DMS114 treated with DMSO at 0.1 percent for 48 hours (cell line): Measurements from ENCODE around the gene APH1A.
"Not testable (repeated sequence)": the region's sequence is repeated elsewhere in the genome, so short reads cannot be mapped to it uniquely, and the experiment has no call there.

Source experiments
- DNase-seq: peaks from one replicate; lab custom pipeline; 2025; ENCODE audit not compliant: unreplicated experiment; lab: John Stamatoyannopoulos, UW

APH1A gene

DNA sequence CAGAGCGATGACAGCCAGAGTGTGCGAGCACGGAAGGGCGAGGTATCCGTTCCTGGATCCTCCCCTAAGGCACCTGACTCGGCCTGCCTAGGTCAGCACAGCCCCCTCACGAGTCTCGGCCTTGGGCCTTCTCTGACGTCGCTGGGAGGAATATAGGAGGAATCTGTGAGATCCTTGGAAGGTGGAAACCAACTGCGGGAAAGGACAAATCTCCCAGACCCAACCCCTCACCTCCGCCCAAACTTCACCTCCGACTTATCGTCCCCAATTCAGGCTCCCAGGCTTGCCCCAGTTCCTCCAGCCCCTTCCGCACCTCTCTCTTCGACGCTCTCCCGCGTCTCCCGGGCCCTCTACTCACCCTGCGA is 494 bp downstream of the APH1A start:
- DNase-seq, result no peak

DNA sequence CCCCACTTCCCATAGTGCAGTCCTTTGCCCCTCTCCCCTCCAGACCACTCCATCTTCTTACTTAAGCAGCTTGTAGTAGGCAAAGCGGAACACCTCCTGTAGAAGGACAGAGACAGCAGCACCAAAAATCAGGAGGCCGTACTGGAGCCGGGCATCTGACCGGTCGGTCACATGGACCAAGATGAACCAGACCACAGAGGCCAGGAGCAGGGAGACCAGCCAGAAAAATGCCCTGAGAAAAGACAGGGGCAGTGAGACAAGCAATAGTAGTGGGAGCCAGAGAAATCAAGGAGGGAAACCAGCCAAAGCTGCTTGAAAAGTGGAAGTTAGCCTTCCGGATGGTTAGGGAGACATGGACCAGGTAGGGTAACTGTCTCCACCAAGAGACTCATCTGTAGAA is 920 bp downstream of the APH1A start:
- no peak for DNase-seq

DNA sequence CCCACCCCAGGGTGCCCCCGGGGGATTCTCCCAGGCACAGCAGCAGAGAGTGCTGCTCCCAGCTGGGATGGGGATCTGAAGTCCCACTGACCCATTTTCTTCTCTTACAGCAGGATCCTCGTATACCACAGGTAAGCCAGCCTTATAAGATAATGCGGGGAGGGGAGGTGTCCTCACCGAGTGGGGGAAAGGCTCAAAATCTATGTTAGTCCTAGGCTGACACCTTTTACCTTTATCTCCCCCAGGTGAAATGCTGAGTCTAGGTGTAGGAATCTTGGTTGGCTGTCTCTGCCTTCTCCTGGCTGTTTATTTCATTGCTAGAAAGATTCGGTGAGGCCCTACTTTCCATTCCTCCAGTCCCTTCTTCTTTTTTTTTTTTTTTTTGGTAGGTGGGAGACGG is 5.3 kb downstream of the APH1A start:
- no peak for DNase-seq

DNA sequence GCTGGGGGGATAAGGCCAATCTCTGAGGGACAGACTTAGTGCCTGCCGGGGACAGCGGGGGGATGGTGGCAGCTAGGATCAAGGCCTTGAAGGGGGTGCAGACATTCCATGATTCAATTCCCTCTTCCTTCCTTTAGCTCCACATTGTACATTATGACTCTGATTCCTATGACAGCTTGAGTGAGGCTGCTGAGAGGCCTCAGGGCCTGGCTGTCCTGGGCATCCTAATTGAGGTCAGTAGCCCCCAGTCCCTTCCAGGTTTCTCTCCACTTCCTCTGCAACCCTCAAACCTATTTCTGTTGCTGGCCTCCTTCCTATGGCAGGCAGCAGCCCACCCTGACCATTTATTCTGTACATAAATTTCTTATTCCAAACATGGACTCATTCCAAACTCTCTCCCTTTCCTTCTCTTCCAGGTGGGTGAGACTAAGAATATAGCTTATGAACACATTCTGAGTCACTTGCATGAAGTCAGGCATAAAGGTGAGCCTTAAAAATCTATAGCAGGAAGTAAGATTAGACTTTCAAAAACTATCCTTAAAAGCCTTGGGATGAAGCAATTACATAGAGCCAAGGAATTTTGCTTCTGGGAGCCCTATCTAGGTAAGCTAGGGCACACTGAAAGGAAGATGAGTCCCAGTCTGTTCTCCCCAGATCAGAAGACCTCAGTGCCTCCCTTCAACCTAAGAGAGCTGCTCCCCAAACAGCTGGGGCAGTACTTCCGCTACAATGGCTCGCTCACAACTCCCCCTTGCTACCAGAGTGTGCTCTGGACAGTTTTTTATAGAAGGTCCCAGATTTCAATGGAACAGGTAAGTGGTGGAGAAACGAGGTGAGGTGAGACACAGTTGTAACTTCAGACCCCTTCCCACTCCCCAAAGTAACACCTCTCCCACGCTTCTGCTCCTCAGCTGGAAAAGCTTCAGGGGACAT is 6.2 kb downstream of the APH1A start:
- DNase-seq, result no peak

DNA sequence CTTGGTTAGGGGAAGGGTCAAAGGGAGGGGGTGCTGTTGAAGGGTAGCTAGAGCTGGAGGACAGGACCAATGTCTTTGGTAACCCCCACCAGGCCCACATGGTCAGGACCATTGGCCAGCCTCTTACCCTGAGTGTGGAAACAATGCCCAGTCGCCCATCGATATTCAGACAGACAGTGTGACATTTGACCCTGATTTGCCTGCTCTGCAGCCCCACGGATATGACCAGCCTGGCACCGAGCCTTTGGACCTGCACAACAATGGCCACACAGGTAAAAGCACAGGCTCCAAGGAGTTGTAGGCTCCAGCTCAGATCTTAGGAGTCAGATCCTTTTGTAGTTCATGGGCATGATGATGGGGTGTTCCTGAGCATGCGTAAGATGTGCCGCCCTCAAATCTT is 7.4 kb downstream of the APH1A start:
- no peak for DNase-seq

DNA sequence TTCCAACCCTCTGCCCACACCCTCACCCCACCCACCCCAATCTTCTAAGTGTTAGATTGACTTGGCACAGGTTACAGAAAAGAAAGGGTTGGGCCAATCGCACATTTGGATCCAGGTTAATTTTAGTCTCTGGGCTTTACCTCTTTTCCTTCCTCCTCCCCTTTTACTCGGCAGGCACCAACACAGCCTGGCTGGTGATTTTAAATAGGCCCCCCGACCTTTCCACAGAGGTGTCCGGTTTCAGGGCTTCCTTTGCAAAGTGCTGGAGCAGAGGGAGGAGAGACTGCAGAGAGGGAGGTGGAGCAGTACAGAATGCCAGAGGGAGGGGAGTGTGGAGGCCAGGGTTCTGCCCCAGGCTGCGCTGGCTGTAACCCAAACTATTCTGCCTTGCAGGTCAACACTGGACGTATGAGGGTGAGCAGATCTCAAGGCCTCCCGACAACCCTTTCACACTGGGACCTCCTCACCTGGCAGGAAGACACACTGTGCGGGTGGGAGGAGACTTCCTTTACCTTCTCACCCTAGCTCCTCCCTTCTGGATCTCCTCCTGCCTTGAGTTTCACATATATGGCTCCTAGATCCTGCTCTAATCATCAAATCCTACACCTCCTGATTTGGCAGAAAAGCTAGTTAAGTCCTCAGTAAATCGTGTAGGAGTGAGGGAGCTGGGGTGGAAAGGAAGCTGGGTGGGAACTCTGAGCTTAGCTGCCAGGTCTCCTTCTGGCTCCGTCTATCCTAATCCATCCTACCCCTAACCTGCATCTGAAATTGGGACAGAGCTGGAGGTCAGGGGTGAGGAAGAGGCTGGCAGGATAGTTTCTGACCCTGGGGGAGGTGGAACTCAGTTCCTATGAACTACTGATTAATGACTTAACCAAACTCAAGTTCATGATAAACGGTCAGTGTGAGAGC is 8.8 kb downstream of the APH1A start:
- no peak for DNase-seq

DNA sequence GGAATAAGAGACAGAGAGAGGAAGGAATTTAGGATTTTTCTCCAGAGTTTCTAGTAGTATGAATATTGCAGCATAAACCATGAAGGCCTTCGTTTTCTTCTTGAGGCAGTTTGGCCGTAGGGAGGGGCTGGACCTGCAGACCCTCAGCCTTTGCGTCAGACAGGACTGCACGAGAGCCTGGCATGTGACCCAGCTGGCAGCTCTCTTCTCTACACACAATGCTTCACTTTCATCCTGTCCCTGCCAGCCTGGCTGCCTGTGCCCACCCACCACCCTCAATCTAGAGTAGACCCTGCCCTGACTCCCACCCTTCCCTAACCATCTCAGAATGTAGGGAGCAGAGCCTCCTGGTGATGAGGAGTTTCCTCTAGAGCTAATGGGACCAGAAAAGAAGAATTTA is 9.6 kb downstream of the APH1A start:
- DNase-seq, result no peak

DNA sequence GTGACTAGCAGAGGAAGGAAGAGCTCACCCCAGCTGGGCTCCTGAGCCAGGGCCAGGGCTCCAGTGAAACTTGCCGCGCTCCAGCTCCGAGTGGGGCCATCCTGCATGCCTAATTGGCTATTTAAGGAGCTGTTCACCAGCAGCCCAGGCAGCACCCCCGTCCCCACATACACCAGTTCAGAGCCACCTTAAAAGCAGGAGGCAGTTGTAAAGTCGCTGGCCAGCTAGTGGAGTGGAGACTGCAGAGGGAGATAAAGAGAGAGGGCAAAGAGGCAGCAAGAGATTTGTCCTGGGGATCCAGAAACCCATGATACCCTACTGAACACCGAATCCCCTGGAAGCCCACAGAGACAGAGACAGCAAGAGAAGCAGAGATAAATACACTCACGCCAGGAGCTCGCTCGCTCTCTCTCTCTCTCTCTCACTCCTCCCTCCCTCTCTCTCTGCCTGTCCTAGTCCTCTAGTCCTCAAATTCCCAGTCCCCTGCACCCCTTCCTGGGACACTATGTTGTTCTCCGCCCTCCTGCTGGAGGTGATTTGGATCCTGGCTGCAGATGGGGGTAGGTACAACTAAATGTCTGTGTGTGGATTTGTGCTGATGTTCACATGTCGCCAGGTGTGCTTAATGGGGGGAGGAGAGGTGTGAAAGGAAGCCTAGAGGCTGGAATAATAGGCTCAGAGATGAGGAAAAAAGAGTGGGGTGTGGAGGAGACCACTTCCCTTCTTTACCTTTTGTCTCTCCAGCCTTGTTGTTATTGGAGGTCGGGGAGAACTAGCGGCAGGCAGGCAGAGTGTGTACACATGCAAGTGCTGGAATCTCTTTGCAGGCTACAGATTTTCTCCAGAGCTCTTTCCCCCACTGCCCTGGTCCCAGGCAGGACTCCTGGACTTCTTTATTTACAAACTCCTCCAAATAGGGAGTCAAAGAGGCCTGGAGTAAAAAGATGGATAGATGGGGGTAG is 10.9 kb downstream of the APH1A start, which contains the start of gene CA14:
CA14 (plus strand) TSS at position 151 of the 962 bp plus-strand sequence; CDS start at position 506, 355 bp downstream.
- DNase-seq, result no peak

DNA sequence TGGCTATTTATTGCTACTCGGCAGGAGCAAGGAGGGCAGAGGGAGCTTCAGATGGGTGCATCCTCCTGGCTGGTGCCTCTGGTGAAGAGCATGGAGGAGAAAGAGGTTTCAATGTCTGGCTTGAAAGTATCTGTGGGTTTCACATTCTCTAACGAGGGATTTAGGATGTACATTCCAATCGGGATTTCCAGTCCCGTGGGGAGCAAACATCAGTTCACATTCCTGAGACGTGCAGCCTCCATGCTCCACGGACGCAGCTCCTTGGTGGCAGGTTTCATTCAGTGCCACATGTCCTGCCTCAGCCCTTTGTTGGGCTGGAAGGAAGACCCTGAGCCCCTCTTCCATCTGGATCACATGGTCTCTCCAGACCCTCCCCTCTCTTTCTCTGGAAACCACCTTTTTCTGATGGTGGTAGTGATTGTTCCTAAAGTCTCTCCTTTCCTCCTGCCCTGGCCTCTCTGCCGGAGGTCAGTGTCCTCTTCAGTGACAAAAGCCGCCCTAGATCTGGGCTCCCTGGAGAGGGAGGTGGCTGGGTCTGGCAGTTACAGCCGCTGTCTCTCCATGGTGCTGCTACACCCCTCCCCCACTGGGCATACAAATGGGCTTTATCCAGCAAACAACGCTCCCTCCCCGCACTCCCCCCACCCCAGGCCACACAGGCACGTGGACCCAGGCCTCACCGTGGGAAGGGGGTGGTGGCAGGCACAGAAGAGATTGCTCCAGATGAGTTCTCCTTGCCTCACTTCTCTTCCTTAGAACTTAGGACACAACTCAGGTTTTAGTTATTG is 12.1 kb downstream of the APH1A start:
- DNase-seq, result no peak

DNA sequence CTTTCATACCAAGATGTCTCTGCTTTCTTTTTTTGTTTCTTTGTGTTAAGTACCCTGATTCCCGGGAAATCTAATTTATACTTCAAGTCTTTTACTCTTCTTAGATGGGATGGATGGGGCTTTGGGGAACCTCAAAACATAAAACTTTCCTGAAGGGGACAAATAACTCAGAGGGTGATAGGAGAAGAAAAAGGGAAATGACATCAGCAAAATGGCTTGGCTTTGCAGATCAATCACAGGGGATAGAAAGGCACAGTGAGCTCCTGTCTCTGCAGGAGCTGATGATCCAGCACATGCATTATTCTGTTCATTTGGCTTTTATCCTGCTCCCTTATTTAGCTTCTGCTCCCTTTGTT is 12.6 kb downstream of the APH1A start:
- no peak for DNase-seq

DNA sequence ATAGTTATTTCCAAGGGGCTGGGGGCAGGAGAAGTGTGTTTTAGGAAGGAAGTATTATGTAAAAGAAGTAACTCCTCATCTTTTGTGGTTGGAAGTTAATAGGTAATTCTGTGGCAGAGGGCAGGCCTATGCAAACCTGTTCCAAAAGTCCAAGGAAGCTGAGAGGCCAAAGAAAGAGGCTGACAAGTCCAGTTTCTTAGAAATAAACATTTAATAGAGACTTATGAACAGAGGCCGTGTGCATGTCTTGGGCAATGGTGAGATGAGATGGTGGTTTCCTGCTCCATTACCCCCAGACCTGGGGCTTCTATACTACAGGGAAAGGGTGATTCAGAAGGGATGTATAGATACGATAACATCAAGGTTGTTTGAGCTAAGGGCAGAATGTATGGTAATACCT is 18.9 kb downstream of the APH1A start:
- DNase-seq, result no peak

DNA sequence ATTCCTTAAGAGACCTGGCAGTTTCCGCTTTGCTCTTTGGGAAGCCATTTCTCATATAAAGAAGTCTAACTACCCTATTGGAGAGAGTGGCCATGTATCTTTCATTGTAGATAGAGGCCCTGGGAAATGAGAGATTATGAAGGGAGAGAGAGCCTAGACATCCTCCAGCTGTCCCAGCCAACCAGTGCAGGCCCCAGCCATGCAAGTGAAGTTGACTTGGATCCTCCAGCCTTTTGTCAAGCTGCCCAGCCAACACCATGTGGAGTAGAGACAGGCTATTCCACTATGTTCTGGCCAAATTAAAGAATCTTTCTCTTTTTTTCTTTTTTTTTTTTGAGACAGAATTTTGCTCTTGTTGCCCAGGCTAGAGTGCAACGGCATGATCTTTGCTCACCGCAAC is 25.8 kb downstream of the APH1A start:
- no peak for DNase-seq

DNA sequence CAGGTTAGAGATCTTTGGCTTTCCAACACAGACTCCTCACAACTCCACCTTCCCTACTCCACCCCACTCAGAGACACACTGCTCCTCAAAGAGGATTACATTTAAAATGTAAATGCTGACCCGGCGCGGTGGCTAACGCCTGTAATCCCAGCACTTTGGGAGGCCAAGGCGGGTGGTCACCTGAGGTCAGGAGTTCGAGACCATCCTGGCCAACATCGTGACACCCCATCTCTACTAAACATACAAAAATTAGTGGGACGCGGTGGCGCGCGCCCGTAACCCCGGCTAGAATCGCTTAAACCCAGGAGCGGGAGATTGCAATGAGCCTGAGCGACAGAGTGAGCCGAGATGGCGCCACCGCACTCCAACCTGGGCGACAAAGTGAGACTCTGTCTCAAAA is 31.1 kb downstream of the APH1A start:
- no peak for DNase-seq

DNA sequence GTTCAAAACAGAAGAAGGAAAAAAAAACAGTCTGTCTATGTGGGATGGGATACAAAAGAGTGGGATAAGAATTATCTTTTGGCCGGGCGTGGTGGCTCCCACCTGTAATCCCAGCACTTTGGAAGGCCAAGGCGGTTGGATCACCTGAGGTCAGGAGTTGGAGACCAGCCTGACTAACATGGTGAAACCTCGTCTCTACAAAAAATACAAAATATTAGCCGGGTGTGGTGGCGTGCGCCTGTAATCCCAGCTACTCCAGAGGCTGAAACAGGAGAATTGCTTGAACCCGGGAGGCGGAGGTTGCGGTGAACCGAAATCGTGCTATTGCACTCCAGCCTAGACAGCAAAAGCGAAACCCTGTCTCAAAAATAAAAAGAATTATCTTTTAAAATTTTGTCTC is 31.6 kb downstream of the APH1A start:
- not testable (repeated sequence) for DNase-seq

DNA sequence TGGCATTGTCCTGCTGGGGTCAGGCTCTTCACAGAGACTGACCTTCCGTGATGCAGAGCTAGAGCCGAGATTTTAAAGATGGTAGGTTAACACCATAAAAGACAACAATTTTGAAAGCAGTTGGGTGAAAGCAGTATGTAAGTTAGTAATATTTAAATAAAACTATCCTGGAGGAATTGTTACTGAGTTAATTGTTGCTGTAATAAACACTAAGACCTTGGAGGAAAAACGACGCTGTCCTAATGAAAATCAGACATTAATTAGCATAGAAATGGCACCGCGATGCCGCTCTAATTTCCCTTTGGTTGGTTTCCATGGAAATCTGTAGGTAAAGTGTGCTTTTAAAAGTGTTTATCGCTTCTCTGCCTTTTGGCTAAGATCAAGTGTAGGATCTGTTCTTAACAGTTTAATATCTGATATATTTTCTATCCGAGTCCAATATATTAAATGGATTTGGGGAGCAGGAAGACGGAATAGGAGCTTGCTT is 32.2 kb downstream of the APH1A start:
- no peak for DNase-seq

DNA sequence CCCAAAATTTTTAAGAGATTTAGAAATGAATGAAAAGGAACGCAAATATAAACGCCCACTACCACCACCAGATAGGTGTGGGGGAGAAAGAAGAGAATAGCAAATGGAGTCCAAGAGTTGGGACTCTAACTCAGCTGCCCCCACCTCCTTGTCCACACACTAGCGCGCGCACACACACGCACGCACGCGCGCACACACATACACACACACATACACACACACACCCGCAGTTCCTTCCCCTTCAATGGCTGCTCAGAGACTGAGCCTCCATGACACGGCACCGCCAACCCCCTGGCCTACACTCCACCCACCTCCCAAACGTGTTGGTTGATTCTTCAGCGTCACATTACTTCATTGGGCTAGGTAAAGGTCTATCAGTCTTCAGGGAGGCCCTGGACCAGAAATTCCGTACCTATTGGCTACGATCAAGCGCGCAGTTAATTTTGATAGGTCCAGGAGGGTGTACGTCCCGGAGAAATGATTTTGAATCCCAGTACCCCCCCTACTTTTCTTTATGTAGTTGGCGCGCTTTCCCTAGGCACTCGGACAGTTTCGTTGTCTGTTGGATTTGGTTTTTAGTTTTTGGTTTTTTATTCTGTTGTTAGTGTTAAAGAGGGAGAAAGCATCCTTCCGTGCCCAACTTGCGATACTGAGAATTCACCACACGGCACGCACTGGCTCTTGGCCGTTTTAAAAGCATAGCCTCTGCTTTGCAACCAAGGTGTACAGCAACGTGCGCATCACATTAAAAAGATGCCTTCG is 32.8 kb downstream of the APH1A start, which contains the start of gene ANP32E:
ANP32E (minus strand) TSS at position 261 of the 762 bp plus-strand sequence. CDS start 326 bp downstream, outside the sequence.
- peak; percentile 100 for DNase-seq

DNA sequence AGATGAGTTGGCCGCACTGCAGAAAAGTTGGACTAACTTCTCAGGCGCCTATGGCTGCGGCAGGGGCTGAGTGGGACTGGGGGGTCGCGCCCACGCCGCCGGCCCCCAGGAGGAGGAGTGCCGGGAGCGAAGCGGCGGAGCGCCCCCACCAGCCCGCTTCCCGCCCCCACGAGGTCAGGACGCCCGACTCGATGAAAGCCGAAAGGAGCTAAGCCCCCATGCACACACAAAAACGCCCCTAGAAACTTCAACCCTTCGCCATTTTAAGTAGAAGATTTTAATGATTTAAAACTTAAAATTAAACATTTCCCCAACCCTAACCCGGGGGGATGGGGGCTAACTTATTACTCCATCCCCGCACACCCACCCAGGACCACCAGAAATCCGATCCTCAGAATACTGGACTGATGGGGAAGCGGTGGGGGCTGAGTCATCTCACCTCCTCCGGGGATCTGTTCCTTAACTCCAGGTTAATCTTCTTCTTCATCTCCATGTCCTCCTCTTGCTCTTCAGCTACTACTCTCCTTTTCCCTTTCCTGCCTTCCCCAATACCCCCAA is 33.4 kb downstream of the APH1A start:
- DNase-seq, result no peak

DNA sequence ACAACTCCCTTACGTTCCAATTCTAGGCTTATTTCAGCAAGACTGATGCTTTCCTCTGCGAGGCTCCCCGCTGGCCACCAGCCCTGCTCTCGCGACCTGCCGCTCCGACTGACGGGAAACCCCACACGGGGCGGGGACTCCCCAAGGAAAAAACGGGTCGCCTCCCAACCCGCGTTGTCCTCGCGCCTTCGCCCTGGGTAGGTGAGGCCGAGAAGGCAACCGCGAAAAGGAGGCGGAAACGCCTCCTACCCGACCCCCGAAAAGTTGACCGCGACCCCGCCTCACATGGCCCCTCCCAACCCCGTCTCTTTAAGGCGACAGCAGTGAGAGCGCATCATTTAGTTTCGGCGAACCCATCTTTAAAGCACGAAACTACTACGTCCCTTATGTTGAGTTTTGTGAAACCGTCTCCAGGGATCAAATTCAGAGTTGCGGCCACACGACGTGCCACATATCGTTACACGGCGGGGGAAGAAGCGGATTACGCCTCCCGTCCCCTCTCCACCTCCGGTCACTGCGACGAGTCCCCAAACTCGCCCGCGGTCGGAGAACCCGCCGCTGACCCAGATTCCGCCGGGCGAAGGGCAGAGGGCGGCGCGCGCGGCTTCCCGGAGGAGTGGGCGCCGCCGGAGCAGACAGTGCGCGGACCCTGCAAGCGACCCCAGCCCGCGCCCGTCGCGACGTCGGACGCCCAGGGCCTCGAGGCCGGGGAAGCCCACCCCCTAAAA is 34.1 kb downstream of the APH1A start:
- DNase-seq, result peak; percentile 61
